Liver (tissue), 9 donors: Measurements from ENCODE around the gene HSD17B12. TPM values are rescaled to one million over a fixed set of nuclear protein-coding genes. Genes with fewer than 3 reads are reported as not detected.
"Not testable (repeated sequence)": the region's sequence is repeated elsewhere in the genome, so short reads cannot be mapped to it uniquely, and the experiment has no call there.

Experiments
- DNase-seq: peaks from one replicate; pipeline ENCODE4 v3.0.0-alpha.2; 2017; ENCODE audit warnings: low spot score
- H3K27ac ChIP-seq, 2 donors: one replicate each; pipeline ENCODE4 v1.7.0; 2013; ENCODE audit warnings: inconsistent platforms in 2 of 2, low read length in 2 of 2, control low read depth in 1 of 2, low read depth in 1 of 2, mild to moderate bottlenecking in 1 of 2
- H3K27me3 ChIP-seq, 4 donors: one replicate each; pipeline versions ENCODE4 v1.6.1 to v1.7.0; 2013; ENCODE audit warnings: low read length in 3 of 4, inconsistent platforms in 1 of 4, mild to moderate bottlenecking in 1 of 4, moderate library complexity in 1 of 4; ENCODE audit not compliant: control insufficient read depth in 4 of 4, insufficient read depth in 4 of 4
- H3K36me3 ChIP-seq, 4 donors: one replicate each; pipeline versions ENCODE4 v1.6.1 to v1.7.0; 2013; ENCODE audit warnings: low read length in 3 of 4, mild to moderate bottlenecking in 3 of 4, low read depth in 1 of 4, moderate library complexity in 1 of 4; ENCODE audit not compliant: control insufficient read depth in 4 of 4, insufficient read depth in 3 of 4
- H3K4me1 ChIP-seq, 4 donors: one replicate each; pipeline versions ENCODE4 v1.6.1 to v1.7.0; 2013; ENCODE audit warnings: low read length in 3 of 4, mild to moderate bottlenecking in 3 of 4, moderate library complexity in 1 of 4; ENCODE audit not compliant: control insufficient read depth in 4 of 4, insufficient read depth in 4 of 4
- H3K4me3 ChIP-seq, 3 donors: one replicate each; pipeline versions ENCODE4 v1.6.1 to v1.7.0; 2013; ENCODE audit warnings: low read length in 3 of 3, control low read depth in 1 of 3, low read depth in 1 of 3, mild to moderate bottlenecking in 1 of 3
- H3K9ac ChIP-seq, 2 donors: one replicate each; pipeline ENCODE4 v1.7.0; 2013; ENCODE audit warnings: low read length in 2 of 2, mild to moderate bottlenecking in 2 of 2, moderate library complexity in 2 of 2, control low read depth in 1 of 2, low read depth in 1 of 2
- H3K9me3 ChIP-seq, 4 donors: one replicate each; pipeline versions ENCODE4 v1.6.1 to v1.7.0; 2013; ENCODE audit warnings: low read length in 3 of 4; ENCODE audit not compliant: control insufficient read depth in 4 of 4
- EGR1 ChIP-seq, 2 donors: IDR thresholded peaks; 2 replicates each; pipeline ENCODE4 v1.6.1; 2016 to 2018; ENCODE audit warnings: antibody characterized with exemption in 2 of 2, low read depth in 2 of 2
- FOXA1 ChIP-seq: IDR thresholded peaks from 2 replicates; pipeline ENCODE4 v1.6.1; 2016; ENCODE audit warnings: antibody characterized with exemption
- FOXA2 ChIP-seq: IDR thresholded peaks from 2 replicates; pipeline ENCODE4 v1.6.1; 2016; ENCODE audit warnings: antibody characterized with exemption
- HNF4G ChIP-seq: IDR thresholded peaks from 2 replicates; pipeline ENCODE4 v1.6.1; 2016; ENCODE audit warnings: antibody characterized with exemption
- JUND ChIP-seq, 2 donors: IDR thresholded peaks; 2 replicates each; pipeline ENCODE4 v1.6.1; 2016; ENCODE audit warnings: antibody characterized with exemption in 2 of 2
- NR2F2 ChIP-seq: IDR thresholded peaks from 2 replicates; pipeline ENCODE4 v1.6.1; 2016; ENCODE audit warnings: antibody characterized with exemption
- RAD21 ChIP-seq, 2 donors: IDR thresholded peaks; 2 replicates each; pipeline ENCODE4 v1.6.1; 2016; ENCODE audit warnings: antibody characterized with exemption in 2 of 2, mild to moderate bottlenecking in 2 of 2
- RXRA ChIP-seq, 2 donors: IDR thresholded peaks; 2 replicates each; pipeline ENCODE4 v1.6.1; 2017 to 2018; ENCODE audit warnings: antibody characterized with exemption in 2 of 2, mild to moderate bottlenecking in 1 of 2
- WGBS: extraction: QIAGEN DNeasy Blood & Tissue Kit; methylation state at CpG from one replicate; pipeline ENCODE4 v1.1.7; 2013; 5-methylcytosine and 5-hydroxymethylcytosine counted together
- polyA plus RNA-seq, 2 donors: library from polyadenylated mRNA; stranded (reverse) in 1 of 2; unstranded in 1 of 2; fragments of 200-250 nt in 1 of 2; fragments of >200 nt in 1 of 2; fragmentation: Nextera tagmentation in 1 of 2; extraction: Ambion mirVana in 1 of 2; gene quantifications; one replicate each; pipeline versions ENCODE4 v1.2.1 to v1.2.3, GENCODE V29; 2013 to 2015
- total RNA-seq, 2 donors: library from RNA; depleted of rRNA; stranded (reverse); fragments of >200 nt; gene quantifications; one replicate each; pipeline ENCODE4 v1.2.3, GENCODE V29; 2014
- TF ChIP-seq, protein P1 (sequence below): IDR thresholded peaks from 2 replicates; pipeline ENCODE4 v1.6.1; 2016; ENCODE audit warnings: antibody characterized with exemption, mild to moderate bottlenecking
- TF ChIP-seq, protein P2 (sequence below): IDR thresholded peaks from 2 replicates; pipeline ENCODE4 v1.6.1; 2016; ENCODE audit warnings: antibody characterized with exemption
- donor health status: healthy.
- donor health status: healthy.
- donor health status: healthy.
- donor health status: healthy.
- donor health status: healthy.

The HSD17B12 gene
- total and polyA plus RNA-seq, 4 donors = 50.3 to 126 (median 68.3) TPM

DNA sequence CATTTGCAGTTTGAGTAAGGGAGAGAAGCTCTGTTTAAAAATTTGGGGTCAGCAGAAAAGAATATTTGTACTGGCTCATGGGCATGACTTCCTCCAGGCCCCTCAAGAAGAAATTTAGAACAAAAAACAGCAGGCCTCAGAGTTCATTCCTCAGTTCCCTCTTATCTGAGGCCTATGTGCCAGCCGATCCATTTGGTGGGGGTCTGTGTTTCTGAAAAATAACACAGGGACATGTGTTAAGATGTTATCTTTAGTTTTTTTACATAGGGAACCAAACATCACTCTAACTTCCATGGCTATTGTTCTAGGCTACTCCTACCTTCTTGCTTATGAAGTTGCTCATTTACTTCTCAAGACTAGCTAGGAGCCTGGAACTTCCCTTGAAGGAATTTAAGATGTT, 16.2 kb upstream of the HSD17B12 start (continued):
- TF ChIP-seq EGR1 (IDR thresholded peaks at IDR 0.05; ENCODE audit: low read depth in 2 of 2) (no peak), FOXA1 (no peak)

DNA sequence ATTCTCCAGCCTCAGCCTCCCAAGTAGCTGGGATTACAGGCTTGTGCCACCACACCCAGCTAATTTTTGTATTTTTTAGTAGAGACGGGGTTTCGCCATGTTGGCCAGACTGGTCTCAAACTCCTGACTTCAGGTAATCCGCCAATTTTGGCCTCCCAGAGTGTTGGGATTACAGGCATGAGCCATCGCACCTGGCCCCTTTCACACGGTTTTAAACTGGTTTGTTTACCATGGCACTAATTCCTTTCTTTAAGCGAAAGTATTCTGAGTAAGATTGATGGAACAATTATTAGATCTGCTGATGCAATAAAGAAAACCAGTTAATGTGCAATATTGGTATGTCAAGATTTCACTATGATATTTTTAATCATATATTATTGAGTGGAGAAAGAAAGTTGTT, 9.3 kb upstream of the HSD17B12 start:
- not testable (repeated sequence) for H3K36me3 ChIP-seq, H3K9ac ChIP-seq, H3K27me3 ChIP-seq, H3K4me3 ChIP-seq, H3K27ac ChIP-seq, DNase-seq, H3K9me3 ChIP-seq, H3K4me1 ChIP-seq
- WGBS = 91% methylated on average over 6 of the region's 6 CpGs

DNA sequence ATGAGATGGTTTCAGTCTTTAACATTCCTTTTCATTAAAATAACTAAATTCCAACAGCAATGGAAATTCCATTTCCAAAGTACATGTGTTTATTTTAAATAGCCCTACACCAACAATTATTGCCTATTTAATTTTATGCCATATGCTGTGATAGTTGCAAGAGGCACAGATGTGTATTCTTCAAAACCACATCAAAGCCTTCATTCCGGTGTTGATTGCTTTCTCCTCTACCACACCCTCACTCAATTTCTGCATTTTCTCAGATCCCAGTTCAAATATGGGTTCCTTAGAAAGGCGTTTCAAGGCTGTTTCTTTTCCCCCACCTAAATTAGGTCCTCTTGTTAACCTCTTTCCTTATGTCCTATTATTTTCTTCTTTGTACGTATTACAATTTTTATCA, 6.0 kb upstream of the HSD17B12 start:
- Histone ChIP-seq H3K36me3 (no peaks in the 10 kb centered on the region), H3K4me1 (peaks cover 0 to 1% (median 0%) of the 10 kb centered on the region in 4 donors), H3K27ac (no peak overlapping the region), H3K4me3 (no peak overlapping the region), H3K9me3 (no peaks in the 10 kb centered on the region), H3K9ac (no peak overlapping the region), H3K27me3 (no peaks in the 10 kb centered on the region)
- TF ChIP-seq EGR1 (IDR thresholded peaks at IDR 0.05; ENCODE audit: low read depth in 2 of 2) (no peak), NR2F2 (no peak), RAD21 (IDR thresholded peaks at IDR 0.05) (no peak), HNF4G (no peak)
- DNase-seq = no peak
- 59% methylated on average over 3 of the region's 3 CpGs for WGBS

DNA sequence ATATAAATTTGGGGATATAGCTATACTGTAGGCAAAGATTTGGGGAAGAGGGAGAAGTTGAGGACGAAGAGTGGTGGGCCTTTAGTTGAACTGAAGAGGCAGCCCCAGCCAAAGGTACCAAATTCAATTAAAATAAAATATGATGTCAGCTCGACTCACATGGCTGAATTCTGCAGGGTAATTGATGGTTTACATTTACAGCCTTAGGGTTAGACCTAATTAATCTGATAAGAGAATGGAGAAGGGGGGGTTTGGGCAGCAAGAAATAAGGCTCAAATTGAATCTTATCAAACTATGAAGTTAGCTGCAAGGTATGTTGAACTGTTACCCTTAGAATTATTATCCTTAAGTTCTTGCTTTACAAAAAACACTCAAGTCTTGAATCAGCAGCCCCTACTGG, 3.6 kb upstream of the HSD17B12 start:
- Histone ChIP-seq H3K36me3 (no peaks in the 10 kb centered on the region), H3K4me3 (no peak overlapping the region), H3K4me1 (peaks cover 0 to 10% (median 6%) of the 10 kb centered on the region in 4 donors), H3K27me3 (no peaks in the 10 kb centered on the region), H3K9me3 (no peaks in the 10 kb centered on the region), H3K9ac (no peak overlapping the region), H3K27ac (no peak overlapping the region)
- no peak for TF ChIP-seq NR2F2
- TF ChIP-seq RAD21 (IDR thresholded peaks at IDR 0.05) = no peak
- no peak for TF ChIP-seq FOXA2
- no peak for TF ChIP-seq JUND (IDR thresholded peaks at IDR 0.05)
- no peak for TF ChIP-seq RXRA (IDR thresholded peaks at IDR 0.05)
- TF ChIP-seq, protein P1, sequence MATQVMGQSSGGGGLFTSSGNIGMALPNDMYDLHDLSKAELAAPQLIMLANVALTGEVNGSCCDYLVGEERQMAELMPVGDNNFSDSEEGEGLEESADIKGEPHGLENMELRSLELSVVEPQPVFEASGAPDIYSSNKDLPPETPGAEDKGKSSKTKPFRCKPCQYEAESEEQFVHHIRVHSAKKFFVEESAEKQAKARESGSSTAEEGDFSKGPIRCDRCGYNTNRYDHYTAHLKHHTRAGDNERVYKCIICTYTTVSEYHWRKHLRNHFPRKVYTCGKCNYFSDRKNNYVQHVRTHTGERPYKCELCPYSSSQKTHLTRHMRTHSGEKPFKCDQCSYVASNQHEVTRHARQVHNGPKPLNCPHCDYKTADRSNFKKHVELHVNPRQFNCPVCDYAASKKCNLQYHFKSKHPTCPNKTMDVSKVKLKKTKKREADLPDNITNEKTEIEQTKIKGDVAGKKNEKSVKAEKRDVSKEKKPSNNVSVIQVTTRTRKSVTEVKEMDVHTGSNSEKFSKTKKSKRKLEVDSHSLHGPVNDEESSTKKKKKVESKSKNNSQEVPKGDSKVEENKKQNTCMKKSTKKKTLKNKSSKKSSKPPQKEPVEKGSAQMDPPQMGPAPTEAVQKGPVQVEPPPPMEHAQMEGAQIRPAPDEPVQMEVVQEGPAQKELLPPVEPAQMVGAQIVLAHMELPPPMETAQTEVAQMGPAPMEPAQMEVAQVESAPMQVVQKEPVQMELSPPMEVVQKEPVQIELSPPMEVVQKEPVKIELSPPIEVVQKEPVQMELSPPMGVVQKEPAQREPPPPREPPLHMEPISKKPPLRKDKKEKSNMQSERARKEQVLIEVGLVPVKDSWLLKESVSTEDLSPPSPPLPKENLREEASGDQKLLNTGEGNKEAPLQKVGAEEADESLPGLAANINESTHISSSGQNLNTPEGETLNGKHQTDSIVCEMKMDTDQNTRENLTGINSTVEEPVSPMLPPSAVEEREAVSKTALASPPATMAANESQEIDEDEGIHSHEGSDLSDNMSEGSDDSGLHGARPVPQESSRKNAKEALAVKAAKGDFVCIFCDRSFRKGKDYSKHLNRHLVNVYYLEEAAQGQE = no peak
- TF ChIP-seq EGR1 (IDR thresholded peaks at IDR 0.05; ENCODE audit: low read depth in 2 of 2) = no peak
- TF ChIP-seq, protein P2, sequence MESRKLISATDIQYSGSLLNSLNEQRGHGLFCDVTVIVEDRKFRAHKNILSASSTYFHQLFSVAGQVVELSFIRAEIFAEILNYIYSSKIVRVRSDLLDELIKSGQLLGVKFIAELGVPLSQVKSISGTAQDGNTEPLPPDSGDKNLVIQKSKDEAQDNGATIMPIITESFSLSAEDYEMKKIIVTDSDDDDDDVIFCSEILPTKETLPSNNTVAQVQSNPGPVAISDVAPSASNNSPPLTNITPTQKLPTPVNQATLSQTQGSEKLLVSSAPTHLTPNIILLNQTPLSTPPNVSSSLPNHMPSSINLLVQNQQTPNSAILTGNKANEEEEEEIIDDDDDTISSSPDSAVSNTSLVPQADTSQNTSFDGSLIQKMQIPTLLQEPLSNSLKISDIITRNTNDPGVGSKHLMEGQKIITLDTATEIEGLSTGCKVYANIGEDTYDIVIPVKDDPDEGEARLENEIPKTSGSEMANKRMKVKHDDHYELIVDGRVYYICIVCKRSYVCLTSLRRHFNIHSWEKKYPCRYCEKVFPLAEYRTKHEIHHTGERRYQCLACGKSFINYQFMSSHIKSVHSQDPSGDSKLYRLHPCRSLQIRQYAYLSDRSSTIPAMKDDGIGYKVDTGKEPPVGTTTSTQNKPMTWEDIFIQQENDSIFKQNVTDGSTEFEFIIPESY = no peak
- no peak for DNase-seq
- WGBS = 60% methylated on average over 2 of the region's 2 CpGs
